NCI-H526 (cell line): Measurements from ENCODE around the gene A2ML1.
"Not testable (repeated sequence)": the region's sequence is repeated elsewhere in the genome, so short reads cannot be mapped to it uniquely, and the experiment has no call there.

ENCODE experiments used
- DNase-seq, 2 experiments: peaks; one replicate each; lab custom pipeline; 2025; lab: John Stamatoyannopoulos, UW

A2ML1 gene

DNA sequence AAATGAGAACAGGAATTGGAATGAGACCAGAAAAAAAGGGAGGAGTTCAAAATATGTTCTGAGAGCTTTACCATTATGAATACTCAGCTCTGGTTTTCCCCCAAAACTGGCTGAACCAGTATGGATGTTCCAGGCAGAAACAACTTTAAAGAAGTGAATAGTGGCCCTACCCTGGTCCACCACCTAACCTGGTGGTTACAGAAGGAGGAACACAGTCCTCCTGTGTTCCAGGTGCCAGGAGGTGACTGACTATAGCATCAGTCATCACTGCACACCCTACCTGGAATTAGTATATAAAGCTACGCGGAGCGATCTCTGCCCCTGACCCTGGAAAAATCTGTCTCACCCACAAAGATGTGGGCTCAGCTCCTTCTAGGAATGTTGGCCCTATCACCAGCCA, at the start of gene A2ML1:
Gene A2ML1 (plus strand): TSS at position 324 of the 400 bp plus-strand sequence. CDS start 31 bp downstream, at position 355.
- no peak for DNase-seq

DNA sequence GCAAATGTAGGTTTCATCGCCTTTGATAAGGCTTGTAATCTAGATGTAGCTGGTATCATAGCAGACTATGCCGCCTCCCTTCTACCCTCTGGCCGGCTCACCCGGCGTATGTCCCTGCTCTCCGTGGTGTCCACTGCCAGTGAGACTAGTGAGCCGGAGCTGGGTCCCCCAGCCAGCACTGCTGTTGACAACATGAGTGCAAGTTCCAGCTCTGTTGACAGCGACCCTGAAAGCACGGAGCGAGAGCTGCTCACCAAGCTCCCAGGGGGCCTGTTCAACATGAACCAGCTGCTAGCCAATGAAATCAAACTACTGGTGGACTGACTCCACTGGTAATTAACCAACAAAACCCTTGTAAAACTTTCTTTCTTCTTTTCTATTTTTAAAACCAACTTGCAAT, 49.0 kb upstream of the A2ML1 start:
- DNase-seq: no peak

DNA sequence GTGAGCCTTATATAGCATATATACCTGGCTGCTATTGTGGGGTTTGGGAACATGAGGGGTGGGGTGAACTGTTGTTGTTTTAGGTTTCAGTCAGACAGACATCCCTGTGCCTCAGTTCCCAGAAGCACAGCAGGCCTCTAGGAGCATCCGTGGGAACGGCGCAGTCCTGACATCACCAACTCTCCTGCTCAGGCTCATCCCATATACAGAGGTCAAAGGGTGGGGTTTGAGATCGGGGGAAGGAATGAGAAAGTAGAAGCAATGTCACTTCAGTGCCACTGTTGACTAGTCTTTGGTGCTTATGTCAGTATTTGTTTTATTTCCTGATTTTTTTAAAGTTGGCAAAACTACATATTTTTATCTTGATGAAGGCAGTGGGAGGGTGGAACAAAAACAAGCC, 43.1 kb upstream of the A2ML1 start:
- no peak for DNase-seq

DNA sequence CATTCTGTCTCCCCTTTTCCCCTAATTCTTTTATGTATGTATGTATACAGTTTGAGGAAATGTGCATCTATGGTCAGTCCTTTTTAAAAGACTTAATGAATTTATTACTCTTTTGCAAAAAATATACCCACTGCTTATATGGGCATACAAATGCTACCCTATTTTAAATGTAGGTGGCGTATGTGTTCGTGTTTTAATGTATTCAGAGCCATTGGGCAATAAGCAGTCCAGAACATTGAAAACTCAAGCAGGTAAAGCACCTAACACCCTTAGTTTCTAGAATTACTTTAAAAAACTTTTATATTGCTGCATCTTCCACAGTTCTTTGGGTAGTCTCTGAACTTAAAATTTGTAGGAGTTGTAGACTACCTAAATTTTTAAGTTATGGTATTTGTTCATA, 42.6 kb upstream of the A2ML1 start:
- DNase-seq: no peak

DNA sequence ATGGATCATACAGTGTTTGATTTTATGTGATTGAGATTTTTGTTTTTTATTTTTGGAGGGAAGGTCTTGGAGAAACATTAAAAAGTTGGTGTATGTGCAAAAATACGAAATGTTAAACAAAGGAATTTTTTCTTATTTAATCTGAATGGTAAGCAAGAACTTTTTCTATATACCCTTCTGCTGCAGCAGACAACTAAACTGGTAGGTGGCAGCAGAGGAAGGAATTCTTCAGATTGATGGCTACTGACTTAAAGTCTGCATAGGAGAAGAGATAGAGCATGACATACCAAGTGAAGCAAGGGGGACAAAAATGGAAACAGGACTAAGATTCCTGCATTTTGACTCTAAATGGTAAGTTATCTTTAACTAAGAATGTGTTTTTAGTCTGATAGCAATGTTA, 42.0 kb upstream of the A2ML1 start:
- peak; percentile 1 to 27 for DNase-seq

DNA sequence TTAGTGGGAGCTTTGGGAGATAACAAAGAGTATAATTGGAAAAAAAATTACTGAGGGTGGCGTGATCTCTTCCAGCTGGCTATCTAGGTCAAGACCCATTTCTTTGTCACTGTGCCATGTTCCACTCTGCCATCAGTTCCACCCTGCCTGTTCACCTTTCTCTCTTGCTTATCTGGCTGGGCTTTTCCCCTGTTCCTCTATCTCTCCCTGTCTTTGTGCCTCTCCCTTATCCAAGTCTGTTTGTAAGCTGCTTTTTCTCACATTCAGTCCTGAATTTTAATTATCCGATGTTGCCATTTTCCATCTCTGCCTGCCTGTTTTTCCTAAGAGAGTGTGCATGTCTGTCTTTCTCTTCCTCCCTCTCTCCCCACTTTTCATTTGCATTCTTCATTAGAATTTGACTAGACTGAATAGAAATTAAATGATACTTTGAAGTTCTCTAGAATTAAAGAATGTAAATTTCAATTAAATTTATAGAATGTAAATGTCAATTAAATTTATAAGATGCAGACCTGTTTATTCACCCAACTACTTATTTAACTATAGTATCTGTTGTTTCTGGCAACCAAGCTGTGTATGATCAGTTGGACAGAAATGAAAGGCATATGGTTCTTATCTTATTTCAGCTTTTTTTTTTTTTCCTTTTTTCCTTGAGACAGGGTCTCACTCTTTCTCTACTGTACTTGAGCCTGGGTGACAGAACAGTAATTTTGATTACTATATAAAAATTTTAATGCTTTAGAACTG, 40.9 kb upstream of the A2ML1 start:
- DNase-seq: no peak

DNA sequence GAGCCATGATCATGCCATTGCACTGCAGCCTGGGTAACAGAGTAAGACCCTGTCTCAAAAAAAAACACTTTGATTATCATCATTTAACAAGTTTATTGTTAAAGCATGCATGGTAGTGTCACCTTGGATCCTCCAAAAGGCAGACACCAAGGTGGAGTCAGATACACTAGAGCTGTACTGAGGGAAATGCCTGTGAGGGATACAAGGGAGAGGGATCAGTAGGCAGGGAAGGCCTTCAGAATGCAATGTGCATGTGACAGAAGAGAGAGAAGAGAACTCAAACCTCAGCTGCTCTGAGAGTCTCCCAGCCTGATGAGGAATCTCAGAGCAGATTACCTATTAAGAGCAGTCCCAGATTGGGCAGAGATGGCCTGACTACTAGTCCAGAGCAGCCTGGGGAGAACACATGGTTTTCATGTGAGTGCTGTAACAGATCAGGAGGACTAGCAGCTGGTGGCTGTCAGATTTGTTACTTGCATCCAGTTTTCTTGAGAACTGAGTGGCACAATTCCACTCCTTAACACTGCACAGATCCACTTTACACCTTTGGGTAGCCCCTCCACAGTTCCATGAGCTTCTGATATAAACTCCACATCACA, 38.0 kb upstream of the A2ML1 start:
- DNase-seq: no peak

DNA sequence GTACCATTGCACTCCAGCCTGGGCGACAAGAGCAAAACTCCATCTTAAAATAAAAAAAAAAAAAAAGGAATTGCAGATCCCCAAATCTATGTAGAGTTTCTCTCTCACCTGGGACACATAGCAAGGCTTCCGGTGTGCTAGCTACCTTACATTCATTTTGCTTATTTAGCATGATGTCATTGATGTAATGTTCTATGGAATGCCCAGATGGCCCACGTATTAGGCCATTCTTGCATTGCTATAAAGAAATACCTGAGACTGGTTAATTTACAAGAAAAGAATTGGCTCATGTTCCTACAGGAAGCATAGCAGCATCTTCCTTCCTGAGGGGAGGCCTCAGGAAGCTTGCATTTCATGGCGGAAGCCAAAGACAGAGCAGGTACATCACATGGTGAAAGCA, 36.9 kb upstream of the A2ML1 start:
- no peak for DNase-seq

DNA sequence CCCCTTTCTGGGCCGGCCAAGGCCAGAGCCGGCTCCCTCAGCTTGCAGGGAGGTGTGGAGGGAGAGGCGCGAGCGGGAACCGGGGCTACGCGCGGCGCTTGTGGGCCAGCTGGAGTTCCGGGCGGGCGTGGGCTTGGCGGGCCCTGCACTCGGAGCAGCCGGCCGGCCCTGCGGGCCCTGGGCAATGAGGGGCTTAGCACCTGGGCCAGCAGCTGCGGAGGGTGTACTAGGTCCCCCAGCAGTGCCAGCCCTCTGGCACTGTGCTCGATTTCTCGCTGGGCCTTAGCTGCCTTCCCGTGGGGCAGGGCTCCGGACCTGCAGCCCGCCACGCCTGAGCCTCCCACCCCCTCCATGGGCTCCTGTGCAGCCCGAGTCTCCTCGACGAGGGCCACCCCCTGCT, 35.2 kb upstream of the A2ML1 start:
- not testable (repeated sequence) for DNase-seq

DNA sequence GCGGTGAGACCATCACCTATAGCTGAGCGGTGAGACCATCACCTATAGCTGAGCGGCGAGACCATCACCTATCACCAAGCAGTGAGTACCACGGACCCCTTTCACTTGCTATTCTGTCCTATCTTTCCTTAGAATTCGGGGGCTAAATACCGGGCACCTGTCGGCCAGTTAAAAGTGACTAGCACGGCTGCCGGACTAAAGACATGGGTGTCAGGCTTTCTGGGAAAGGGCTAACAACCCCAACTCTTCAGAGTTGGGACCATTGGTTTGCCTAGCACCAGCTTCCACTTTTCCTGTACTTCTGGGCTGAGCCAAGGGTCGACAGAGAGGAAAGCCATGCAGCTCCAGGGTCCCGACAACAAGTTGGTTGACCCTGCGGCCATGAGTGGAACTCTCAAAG, 33.7 kb upstream of the A2ML1 start:
- not testable (repeated sequence) for DNase-seq

DNA sequence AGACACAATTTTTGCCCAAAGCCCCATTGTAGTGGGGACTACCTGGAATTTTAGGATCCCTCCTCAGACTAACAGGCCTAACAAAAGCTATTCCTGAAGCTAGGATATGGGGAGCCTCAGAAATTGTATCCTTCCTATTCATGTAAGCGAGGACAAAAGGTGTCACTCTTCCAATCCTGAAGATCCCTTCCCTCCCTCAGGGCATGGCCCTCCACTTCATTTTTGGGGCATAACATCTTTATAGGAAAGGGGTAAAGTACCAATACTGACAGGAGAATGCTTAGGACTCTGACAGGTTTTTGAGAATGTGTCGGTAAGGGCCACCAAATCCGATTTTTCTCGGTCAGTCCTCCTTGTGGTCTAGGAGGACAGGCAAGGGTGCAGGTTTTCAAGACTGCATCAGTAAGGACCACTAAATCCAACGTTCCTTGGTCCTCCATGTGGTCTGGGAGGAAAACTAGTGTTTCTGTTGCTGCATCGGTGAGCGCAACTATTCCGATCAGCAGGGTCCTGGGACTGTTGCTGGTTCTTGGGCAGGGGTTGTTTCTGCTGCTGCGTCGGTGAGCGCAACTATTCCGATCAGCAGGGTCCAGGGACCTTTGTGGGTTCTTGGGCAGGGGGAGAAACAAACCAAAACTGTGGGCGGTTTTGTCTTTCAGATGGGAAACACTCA, 32.9 kb upstream of the A2ML1 start:
- DNase-seq: not testable (repeated sequence)

DNA sequence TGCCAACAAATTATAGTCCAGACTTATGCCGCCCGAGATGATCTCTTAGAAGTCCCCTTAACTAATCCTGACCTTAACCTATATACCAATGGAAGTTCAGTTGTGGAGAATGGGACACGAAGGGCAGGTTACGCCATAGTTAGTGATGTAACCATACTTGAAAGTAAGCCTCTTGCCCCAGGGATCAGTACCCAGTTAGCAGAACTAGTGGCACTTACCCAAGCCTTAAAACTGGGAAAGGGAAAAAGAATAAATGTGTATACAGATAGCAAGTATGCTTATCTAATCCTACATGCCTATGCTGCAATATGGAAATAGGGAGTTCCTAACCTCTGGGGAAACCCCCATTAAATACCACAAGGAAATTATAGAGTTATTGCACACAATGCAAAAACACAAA, 29.2 kb upstream of the A2ML1 start:
- DNase-seq: not testable (repeated sequence)

DNA sequence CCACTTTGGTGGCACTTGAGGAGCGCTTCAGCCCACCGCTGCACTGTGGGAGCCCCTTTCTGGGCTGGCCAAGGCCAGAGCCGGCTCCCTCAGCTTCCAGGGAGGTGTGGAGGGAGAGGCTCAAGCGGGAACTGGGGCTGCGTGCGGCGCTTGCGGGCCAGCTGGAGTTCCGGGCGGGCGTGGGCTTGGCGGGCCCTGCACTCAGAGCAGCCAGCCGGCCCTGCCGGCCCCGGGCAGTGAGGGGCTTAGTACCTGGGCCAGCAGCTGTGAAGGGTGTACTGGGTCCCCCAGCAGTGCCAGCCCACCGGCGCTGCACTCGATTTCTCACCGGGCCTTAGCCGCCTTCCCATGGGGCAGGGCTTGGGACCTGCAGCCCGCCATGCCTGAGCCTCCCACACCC, 27.8 kb upstream of the A2ML1 start:
- not testable (repeated sequence) for DNase-seq

DNA sequence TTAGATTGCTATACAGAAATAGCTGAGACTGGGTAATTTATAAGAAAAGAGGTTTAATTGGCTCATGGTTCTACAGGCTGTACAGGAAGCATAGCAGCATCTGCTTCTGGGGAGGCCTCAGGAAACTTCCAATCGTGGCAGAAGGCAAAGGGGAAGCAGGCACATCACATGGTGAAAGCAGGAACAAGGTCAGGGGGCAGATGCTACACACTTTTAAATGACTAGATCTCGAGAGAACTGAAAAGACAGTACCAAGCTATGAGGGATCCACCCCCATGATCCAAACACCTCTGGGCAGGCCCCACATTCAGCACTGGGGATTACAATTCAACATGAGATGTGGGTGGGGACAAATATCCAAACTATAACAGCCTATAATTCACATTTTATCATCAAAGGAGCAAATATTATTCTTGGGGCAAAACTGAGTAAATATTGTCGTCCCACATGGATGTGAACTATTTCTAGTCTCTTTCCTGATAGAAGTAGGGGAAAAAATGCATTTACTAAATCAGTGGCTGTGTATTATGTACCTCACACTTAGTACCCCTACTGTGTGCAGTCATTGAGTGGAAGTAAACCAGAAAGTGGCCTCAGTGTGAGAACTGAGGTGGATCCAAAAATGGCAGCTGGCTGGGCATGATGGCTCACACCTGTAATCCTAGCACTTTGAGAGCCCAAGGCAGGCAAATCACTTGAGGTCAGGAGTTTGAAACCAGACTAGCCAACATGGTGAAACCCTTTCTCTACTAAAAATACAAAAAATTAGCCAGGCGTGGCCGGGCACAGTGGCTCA, 25.4 kb upstream of the A2ML1 start:
- no peak for DNase-seq

DNA sequence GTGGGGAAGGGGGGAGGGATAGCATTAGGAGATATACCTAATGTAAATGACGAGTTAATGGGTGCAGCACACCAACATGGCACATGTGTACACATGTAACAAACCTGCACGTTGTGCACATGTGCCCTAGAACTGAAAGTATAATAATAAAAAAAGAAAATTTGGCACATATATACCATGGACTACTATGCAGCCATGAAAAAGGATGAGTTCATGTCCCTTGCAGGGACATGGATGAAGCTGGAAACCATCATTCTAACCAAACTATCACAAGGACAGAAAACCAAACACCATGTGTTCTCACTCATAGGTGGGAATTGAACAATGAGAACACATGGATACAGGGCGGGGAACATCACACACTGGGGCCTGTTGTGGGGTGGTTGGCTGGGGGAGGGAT, 21.2 kb upstream of the A2ML1 start:
- not testable (repeated sequence) for DNase-seq

DNA sequence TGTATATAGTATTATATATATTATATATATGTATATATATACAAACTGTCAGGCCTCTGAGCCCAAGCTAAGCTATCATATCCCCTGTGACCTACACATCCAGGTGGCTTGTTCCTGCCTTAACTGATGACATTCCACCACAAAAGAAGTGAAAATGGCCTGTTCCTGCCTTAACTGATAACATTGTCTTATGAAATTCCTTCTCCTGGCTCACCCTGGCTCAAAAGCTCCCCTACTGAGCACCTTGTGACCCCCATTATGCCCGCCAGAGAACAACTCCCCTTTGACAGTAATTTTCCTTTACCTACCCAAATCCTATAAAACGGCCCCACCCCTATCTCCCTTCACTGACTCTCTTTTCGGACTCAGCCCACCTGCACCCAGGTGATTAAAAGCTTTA, 17.6 kb upstream of the A2ML1 start:
- not testable (repeated sequence) for DNase-seq

DNA sequence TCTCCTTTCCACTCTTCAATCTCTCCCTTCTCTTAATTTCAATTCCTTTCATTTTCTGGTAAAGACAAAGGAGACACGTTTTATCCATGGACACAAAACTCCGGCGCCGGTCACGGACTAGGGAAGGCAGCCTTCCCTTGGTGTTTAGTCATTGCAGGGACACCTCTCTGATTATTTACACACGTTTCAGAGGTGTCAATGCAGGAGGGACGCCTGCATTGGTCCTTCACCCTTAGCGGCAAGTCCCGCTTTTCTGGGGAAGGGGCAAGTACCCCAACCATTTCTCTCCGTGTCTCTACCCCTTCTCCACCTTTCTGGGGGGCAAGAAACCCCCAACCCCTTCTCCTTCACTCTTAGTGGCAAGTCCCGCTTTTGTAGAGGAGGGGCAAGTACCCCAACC, 16.9 kb upstream of the A2ML1 start:
- not testable (repeated sequence) for DNase-seq

DNA sequence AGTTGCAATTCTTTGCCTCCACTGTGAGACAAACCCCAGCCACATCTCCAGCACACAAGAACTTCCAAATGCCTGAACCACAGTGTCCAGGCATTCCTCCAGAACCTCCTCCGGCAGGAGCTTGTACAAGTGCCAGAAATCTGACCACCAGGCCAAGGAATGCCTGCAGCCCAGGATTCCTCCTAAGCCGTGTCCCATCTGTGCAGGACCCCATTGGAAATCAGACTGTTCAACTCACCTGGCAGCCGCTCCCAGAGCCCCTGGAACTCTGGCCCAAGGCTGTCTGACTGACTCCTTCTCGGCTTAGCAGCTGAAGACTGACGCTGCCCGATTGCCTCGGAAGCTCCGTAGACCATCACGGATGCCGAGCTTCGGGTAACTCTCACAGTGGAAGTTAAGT, 15.3 kb upstream of the A2ML1 start:
- not testable (repeated sequence) for DNase-seq

DNA sequence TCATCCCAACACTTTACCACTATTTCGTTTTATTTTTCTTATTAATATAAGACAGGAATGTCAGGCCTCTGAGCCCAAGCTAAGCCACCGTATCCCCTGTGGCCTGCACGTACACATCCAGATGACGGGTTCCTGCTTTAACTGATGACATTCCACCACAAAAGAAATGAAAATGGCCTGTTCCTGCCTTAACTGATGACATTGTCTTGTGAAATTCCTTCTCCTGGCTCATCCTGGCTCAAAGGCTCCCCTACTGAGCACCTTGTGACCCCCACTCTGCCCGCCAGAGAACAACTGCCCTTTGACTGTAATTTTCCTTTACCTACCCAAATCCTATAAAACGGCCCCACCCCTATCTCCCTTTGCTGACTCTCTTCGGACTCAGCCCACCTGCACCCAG, 12.3 kb upstream of the A2ML1 start:
- DNase-seq: not testable (repeated sequence)

DNA sequence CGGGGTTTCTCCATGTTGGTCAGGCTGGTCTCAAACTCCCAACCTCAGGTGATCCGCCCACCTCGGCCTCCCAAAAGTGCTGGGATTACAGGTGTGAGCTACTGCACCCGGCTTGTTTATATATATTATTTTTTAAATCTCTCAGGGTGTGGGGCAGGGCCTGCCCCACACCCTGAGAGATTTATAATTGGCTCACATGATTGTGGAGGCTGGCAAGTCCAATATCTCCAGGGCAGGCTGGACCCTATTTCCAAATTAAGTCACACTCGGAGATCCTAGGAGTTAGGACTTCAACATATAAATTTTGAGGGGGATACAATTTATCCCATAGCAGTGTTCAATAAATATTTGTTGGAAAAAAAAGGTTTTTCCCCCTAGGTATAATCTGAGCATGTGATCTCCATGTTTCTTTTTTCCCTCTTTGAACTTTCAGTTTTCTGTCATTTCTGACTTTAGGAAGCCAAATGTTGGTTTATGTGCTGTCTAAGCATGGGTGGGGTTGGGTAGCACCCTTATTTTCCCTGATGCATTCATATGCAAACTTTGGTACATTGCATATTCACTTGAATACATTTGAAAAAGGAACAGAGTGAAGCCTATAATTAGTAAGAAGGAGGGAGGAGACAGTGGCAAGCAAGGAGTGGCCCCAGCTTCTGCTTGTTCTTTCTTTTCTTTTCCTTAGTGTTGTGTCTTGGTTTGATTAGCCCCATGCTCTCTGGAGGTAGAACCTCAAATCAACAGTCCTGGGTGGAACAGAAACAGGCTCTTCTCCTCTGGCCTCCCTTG, 8.7 kb upstream of the A2ML1 start:
- DNase-seq: no peak

DNA sequence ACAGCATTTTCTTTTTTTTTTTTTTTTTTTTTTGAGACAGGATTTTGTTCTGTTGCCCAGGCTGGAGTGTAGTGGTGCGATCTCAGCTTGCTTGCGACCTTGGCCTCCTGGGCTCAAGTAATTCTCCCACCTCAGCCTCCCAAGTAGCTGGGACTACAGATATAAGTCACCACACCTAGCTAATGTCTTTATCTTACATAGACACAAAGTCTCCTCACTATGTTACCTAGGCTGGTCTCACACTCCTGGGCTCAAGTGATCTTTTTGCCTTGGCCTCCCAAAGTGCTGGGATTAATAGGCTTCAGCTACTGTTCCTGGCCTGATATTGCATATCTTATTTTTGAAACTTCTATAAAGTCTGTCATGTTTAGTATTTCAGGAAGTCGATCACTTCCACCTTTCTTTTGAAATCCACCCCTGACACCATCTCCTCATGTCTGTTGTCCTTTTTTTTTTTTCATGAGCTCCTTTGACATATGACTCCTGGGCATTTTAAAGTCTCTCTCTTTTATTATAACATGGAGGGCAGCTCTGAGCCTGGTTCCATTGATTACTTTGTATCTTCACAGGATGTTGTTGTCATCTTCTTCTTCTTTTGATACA, 5.9 kb upstream of the A2ML1 start:
- no peak for DNase-seq
